ENCODE results near the gene GALK2. TPM values are rescaled to one million over a fixed set of nuclear protein-coding genes. Genes with fewer than 3 reads are reported as not detected.
A peak's percentile ranks its signal among the peaks of the same experiment; 100 is the strongest.

GALK2 gene
- polyA plus RNA-seq (2013, experiment 1 of 2; ENCODE audit: insufficient read length), result 16.3 TPM
- 15.6 TPM for polyA plus RNA-seq (2013, experiment 2 of 2; ENCODE audit: insufficient read length)

GRCh38 chr15:49169880-49170597, at the start of gene GALK2:
GALK2 (plus strand) TSS chr15:49170247; CDS start chr15:49170323, 76 bp downstream.
- DNase-seq, result peak; percentile 77

DNA sequence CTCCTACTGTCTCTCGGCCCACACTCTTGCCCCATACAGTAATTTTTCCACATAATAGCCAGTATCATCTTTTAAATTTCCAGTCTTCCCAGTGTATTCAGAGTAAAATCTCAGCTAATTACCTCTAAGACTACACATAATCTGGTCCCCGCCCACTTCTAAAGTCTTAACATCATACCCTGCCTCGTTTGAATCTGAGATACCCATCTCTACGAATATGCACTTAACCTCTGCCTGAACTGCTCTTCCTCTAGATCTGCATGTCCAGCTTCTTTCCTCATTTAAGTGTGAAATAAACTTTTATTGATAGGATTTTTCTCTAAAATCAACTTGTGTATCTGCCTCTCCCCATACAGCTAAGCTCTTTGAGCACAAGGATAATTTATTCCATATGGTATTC, 49.2 kb upstream of the GALK2 start:
- DNase-seq, result no peak

DNA sequence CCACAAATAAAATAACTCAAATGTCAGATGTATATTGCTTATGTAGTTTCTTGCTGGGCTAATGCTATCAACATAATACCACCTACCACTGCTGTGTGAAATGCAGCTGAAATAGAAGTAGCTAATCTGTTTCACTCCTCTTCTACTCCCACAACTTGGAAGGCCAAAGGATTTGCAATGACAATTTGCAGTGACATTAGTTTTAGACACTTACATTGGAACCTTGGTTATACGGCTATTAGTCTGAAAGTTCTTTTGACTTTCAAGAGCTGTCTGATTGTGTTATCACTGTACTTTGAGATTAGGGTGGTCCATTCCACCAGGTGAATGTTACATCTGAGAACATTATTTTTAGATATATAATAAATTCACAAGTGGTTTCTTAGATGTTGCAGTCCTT, 48.1 kb upstream of the GALK2 start:
- no peak for DNase-seq

GRCh38 chr15:49122541-49123062, 47.4 kb upstream of the GALK2 start:
- DNase-seq, result no peak

DNA sequence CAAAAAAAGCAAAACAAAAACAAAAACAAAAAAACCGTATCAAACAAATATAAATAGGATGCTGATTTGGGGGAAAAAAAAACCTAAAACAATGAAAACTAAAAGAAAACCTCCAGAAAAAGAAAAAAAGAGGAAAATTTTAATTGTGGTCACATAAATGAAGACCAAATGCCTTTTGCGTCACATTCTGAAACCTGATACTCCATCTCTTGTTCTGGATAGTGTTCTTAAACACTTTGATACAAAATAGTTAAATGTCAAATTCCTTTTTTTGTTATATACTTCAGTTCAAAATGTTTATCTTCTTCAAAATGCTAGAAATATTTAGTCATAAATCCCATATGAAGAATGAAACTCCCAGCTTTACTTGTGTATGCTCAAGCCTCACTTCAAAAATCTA, 45.7 kb upstream of the GALK2 start:
- DNase-seq, result no peak

GRCh38 chr15:49131403-49131802, 38.6 kb upstream of the GALK2 start:
- no peak for DNase-seq

- DNase-seq, result peak; percentile 12
These were observed 35.2 kb upstream of the GALK2 start for GRCh38 chr15:49134683-49135341.

DNA sequence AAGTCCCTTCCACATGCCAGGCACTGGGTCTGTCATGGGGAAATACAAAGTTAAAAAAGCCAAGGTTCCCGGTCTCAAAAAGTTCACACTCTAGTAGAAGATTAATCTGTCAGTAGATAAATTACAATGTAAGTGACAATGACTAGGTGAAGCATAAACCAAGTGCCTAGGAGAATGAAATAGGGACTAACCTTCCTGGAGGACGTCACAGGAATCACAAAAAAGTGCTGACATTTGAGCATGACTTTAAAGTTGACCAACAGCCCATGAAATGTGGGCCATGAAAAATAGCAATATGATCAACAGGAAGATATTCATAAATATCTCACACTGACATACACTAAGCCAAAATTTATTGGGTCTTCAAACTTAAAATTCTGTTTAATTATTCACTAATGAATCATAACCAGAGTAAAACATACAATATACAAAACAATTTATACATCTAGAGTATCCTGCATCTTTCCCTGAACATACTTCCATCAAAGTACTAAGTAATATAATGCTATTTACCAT, 34.6 kb upstream of the GALK2 start:
- no peak for DNase-seq

DNA sequence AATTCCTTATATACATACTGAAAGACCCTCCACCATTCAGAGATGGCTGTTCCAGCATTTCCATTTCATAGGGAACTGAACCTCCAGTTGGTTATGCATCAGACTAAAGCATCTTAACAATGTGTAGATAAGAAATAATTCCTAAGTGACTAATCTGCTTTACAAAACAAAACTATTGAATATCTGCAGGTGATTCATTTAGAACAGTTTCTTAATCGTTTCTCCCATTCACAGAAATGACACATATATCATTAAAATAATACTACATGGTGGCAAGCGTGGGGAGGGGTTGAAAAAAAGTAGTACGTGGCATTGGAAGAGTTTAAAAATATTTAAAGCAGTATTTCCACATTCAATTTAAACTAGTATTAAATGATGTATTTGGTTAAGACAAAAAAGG, 34.1 kb upstream of the GALK2 start:
- DNase-seq, result peak; percentile 80

- DNase-seq, result peak; percentile 30
These were observed 32.2 kb upstream of the GALK2 start for GRCh38 chr15:49137861-49138260.

GRCh38 chr15:49145651-49146609, 24.1 kb upstream of the GALK2 start:
- DNase-seq, result peak; percentile 62

DNA sequence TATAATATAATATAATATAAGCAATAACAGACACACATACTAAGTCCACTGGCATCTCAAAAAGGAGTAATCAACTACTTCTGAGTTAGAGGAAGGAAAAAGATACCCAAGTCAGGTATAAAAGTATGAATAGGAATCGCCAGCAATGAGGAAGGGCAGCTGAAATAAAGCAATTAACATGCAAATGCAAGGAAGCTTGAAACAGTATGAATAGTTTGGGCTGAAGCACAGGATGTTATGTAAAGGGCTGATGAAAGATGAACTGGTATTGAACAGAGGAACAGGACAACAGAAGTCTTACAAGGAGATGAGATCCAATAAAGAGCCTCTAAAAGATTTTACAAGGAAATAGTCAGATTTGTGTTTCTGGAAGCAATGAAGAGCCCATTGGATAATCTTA, 21.7 kb upstream of the GALK2 start:
- DNase-seq, result no peak

DNA sequence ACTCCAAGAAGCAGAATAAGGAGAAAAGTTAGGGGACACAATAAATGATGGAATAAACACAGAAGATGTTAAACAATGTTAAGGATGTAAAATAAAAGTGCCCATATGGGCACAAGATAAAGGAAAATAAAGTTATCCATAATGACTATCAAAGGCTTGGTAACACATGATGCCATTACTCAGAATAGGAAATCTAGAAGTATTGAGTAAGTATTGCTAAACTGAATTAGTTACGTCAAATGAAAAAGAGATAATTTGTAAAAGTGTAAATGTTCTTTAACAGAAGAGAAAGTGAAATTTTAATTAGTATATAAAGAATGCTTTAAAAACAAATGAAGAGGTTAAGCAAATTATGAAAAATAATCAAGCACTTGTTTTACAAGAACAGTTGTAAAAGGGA, 21.3 kb upstream of the GALK2 start:
- no peak for DNase-seq

GRCh38 chr15:49151831-49152230, 18.2 kb upstream of the GALK2 start:
- no peak for DNase-seq

DNA sequence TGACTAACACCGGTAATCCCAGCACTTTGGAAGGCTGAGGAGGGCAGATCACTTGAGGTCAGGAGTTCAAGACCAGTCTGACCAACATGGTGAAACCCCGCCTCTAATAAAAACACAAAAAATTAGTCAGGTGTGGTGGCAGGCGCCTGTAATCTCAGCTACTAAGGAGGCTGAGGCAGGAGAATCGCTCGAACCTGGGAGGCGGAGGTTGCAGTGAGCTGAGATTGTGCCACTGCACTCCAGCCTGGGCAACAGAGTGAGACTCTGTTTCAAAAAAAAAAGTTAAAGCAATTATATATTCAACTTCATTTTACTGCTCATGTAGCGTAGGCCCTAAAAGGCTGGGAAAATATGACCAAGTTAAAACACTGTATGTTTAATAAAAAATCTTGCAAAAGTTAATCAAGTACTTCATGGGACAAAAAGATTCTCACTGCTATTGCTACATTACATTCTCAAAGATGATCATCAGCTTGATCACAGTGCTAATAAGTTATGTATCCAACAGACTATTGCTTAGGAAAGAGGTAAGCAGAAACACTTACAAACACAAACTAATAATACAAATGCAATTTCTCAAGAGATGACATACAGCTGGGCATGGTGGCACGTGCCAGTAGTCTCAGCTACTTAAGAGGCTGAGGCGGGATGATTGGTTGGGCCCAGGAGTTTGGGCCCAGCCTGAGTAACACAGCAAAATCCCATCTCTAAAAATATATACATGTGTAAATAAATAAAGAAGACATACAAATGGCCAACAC, 17.3 kb upstream of the GALK2 start:
- DNase-seq, result no peak

DNA sequence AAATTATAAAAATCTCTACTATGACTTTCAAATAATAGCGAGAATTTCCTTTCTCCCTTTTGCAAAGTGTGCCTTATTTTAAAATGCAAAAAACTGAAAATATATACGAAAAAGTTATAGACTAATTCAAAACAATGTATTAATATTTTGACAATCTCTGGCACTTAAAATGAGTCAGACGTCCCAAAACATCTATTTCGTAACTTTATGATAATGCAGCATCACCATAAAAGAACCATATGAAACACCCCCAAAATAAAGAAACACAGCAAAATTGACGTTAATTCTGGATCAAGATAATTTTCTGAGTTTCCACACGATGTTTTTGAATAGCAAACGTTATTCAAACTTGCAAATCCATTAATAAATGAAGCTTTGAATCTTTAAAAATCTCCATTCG, 15.7 kb upstream of the GALK2 start:
- DNase-seq, result no peak

- no peak for DNase-seq
These were observed 15.3 kb upstream of the GALK2 start for GRCh38 chr15:49154799-49155109.

GRCh38 chr15:49155110-49155833, 14.8 kb upstream of the GALK2 start, which contains the start of gene COPS2:
COPS2 (minus strand) TSS chr15:49155599; CDS start chr15:49155578, 21 bp downstream.
- peak; percentile 98 for DNase-seq

DNA sequence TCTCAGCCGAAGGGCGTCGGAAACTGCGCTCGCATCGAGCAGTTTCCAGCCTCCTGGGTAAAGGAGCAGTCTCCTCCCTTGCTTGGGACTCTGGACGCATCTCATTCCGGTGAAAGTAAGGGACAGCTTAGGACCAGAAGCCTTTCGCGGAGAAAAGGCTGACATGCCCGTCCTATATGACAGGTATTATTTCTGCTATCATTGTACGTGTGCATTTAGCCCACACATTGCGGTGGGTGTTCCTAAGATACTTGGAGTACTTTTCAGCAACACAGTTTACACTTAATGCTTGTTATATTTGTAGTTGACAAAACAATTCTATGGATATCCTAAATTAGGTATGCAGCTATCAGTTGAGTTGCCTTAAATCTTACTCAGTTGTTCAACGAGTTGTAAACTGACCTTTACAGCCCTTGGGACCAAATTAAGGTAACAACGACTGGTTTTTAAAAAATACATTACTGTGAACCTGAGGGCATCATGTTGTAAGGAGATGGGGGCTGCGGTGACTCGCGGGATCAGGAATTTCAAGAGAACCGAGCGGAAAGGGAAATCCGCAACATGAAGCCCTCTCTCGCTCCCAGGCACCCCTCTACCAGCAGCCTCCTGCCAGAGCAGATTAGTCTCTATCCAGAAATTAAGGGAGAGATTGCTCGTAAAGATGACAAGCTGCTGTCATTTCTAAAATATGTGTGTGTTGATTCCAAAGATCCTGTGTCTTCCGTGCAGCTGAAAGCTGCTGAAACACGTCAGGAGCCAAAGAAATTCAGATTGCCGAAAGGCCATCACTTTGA, 14.0 kb upstream of the GALK2 start:
- peak; percentile 27 for DNase-seq

- no peak for DNase-seq
These were observed 6.4 kb upstream of the GALK2 start for GRCh38 chr15:49163678-49164077.

All from fibroblast of skin of abdomen (primary cell).